Panc1 (cell line): Measurements from ENCODE around the gene ADAMTS1. TPM values are rescaled to one million over a fixed set of nuclear protein-coding genes. Genes with fewer than 3 reads are reported as not detected.

Experiments
- ATAC-seq: fragments of 200-7000 bp; cut with Tn5 transposase; 2 replicates; pipeline ENCODE4 v1.9.1; 2020; ENCODE audit warnings: mild to moderate bottlenecking, moderate library complexity
- BruUV-seq: library from RNA; stranded (reverse); fragments of 400-500 nt; replicated peaks from 2 replicates; lab custom pipeline; 2021; lab: Mats Ljungman, UMichigan
- CTCF ChIA-PET: fragments of 300-600 bp; sonication (Branson Sonifier 250); formaldehyde crosslinking; loops from one replicate; lab custom pipeline; 2022; ENCODE audit warnings: antibody characterized with exemption; lab: Charles Lee
- POLR2A ChIA-PET: fragments of 300-600 bp; sonication (Branson Sonifier 250); formaldehyde crosslinking; loops from one replicate; lab custom pipeline; 2022; ENCODE audit warnings: antibody characterized with exemption; lab: Charles Lee
- DNase-seq: peaks from one replicate; pipeline ENCODE4 v3.0.0-alpha.2; 2010; ENCODE audit warnings: low read depth, low spot score
- H3K27ac ChIP-seq: 2 replicates; pipeline ENCODE4 v1.5.1; 2011; ENCODE audit warnings: mild to moderate bottlenecking, low read length, inconsistent platforms
- H3K27me3 ChIP-seq: fragments of 200-500 bp; sonication (Bioruptor generic); 2 replicates; pipeline ENCODE4 v1.6.0; 2014; ENCODE audit warnings: low read length, inconsistent platforms; ENCODE audit not compliant: control insufficient read depth, insufficient read depth
- H3K36me3 ChIP-seq: fragments of 200-500 bp; sonication (Bioruptor generic); 2 replicates; pipeline ENCODE4 v1.5.1; 2014; ENCODE audit warnings: inconsistent platforms, mild to moderate bottlenecking, low read length, moderate library complexity; ENCODE audit not compliant: control insufficient read depth, insufficient read depth
- H3K4me1 ChIP-seq: 2 replicates; pipeline ENCODE4 v1.5.1; 2011; ENCODE audit warnings: inconsistent platforms, mild to moderate bottlenecking, low read length, moderate library complexity; ENCODE audit not compliant: control insufficient read depth, insufficient read depth
- H3K4me3 ChIP-seq, 2 experiments: 2 replicates each; pipeline ENCODE4 v1.5.1; 2011 to 2012; ENCODE audit warnings: low read depth in 2 of 2, low read length in 2 of 2, mild to moderate bottlenecking in 2 of 2, inconsistent platforms in 1 of 2, moderate library complexity in 1 of 2
- H3K9me3 ChIP-seq: fragments of 200-500 bp; sonication (Bioruptor generic); 2 replicates; pipeline ENCODE4 v1.5.1; 2014; ENCODE audit warnings: low read depth, mild to moderate bottlenecking, inconsistent platforms, low read length, moderate library complexity; ENCODE audit not compliant: control insufficient read depth, insufficient read depth
- POLR2AphosphoS5 ChIP-seq: IDR thresholded peaks from 2 replicates; pipeline ENCODE4 v1.6.1; 2012; ENCODE audit warnings: mild to moderate bottlenecking, low read depth, low read length, moderate library complexity
- SIN3A ChIP-seq: IDR thresholded peaks from 2 replicates; pipeline ENCODE4 v1.6.1; 2012; ENCODE audit warnings: low read depth, mild to moderate bottlenecking, low read length, moderate library complexity, borderline replicate concordance; ENCODE audit not compliant: insufficient read depth
- TCF7L2 ChIP-seq: IDR thresholded peaks from 2 replicates; pipeline ENCODE4 v1.6.1; 2011; ENCODE audit warnings: mild to moderate bottlenecking, low read depth, low read length, inconsistent platforms
- in situ Hi-C: cut with HindIII; loops from 2 replicates; pipeline ENCODE4 v1.10.0; 2016; ENCODE audit warnings: low sequenced_read_pairs, low pct_unique_long_range_greater_than_20kb
- intact Hi-C: fragments of 100-400 bp; cut with micrococcal nuclease; formaldehyde crosslinking; loops from one replicate; pipeline ENCODE4 v1.10.0; 2022; ENCODE audit not compliant: unreplicated experiment
- total RNA-seq: library from RNA; stranded (reverse); gene quantifications from one replicate; pipeline ENCODE4 v1.2.1, GENCODE V29; 2021; ENCODE audit not compliant: unreplicated experiment
- TF ChIP-seq, protein P1 (sequence below), 2 experiments: IDR thresholded peaks; 2 replicates each; pipeline ENCODE4 v1.6.1; 2011 to 2012; ENCODE audit warnings: low read depth in 2 of 2, control low read depth in 1 of 2, low read length in 1 of 2, mild to moderate bottlenecking in 1 of 2, moderate library complexity in 1 of 2; ENCODE audit not compliant: insufficient read depth in 1 of 2
- TF ChIP-seq, protein P2 (sequence below): fragments of 450-650 bp; IDR thresholded peaks from 2 replicates; pipeline ENCODE4 v1.5.1; 2017; ENCODE audit warnings: mild to moderate bottlenecking

Gene ADAMTS1
- total RNA-seq, 1 experiment from 2014 or later: 3.3 TPM

DNA sequence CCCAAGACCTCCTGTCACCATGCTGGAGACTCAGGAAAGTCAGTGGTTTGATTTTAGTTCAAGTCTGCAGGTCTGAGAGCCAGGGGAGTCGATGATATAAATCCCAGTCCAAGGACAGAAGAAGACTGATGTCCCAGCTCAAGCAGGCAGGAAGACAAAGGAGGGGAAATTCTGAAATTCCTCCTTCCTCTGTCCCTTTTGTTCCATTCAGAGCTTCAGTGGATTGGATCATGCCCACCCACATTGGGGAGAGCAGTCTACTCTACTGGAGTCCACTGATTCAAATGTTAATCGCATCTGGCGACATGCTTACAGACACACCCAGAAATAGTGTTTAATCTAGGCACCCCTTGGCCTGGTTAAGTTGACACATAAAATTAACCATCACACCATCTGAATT, 7.2 kb upstream of the ADAMTS1 start:
- intact Hi-C loops: loop anchor here (5.0 kb wide), 2 partner anchors 1200 to 1485 kb away; no protein-coding TSS in a partner anchor
- no peaks in the 10 kb centered on the region for H3K9me3 ChIP-seq
- ChIA-PET CTCF (no interaction called here), POLR2A (no interaction called here)
- no peak overlapping the region for H3K27ac ChIP-seq
- H3K4me3 ChIP-seq: no peak overlapping the region
- in situ Hi-C loops: no loop called here
- peaks cover 5% of the 10 kb centered on the region; the same call in 1 of the 2 replicates for H3K27me3 ChIP-seq
- DNase-seq (no peak), ATAC-seq (no peak)
- TF ChIP-seq POLR2AphosphoS5 (no peak), SIN3A (no peak), TCF7L2 (no peak)
- TF ChIP-seq, protein P1, sequence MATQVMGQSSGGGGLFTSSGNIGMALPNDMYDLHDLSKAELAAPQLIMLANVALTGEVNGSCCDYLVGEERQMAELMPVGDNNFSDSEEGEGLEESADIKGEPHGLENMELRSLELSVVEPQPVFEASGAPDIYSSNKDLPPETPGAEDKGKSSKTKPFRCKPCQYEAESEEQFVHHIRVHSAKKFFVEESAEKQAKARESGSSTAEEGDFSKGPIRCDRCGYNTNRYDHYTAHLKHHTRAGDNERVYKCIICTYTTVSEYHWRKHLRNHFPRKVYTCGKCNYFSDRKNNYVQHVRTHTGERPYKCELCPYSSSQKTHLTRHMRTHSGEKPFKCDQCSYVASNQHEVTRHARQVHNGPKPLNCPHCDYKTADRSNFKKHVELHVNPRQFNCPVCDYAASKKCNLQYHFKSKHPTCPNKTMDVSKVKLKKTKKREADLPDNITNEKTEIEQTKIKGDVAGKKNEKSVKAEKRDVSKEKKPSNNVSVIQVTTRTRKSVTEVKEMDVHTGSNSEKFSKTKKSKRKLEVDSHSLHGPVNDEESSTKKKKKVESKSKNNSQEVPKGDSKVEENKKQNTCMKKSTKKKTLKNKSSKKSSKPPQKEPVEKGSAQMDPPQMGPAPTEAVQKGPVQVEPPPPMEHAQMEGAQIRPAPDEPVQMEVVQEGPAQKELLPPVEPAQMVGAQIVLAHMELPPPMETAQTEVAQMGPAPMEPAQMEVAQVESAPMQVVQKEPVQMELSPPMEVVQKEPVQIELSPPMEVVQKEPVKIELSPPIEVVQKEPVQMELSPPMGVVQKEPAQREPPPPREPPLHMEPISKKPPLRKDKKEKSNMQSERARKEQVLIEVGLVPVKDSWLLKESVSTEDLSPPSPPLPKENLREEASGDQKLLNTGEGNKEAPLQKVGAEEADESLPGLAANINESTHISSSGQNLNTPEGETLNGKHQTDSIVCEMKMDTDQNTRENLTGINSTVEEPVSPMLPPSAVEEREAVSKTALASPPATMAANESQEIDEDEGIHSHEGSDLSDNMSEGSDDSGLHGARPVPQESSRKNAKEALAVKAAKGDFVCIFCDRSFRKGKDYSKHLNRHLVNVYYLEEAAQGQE (IDR thresholded peaks at IDR 0.05; ENCODE audit: insufficient read depth in 1 of 2, low read depth in 2 of 2, low read length in 1 of 2): no peak
- TF ChIP-seq, protein P2, sequence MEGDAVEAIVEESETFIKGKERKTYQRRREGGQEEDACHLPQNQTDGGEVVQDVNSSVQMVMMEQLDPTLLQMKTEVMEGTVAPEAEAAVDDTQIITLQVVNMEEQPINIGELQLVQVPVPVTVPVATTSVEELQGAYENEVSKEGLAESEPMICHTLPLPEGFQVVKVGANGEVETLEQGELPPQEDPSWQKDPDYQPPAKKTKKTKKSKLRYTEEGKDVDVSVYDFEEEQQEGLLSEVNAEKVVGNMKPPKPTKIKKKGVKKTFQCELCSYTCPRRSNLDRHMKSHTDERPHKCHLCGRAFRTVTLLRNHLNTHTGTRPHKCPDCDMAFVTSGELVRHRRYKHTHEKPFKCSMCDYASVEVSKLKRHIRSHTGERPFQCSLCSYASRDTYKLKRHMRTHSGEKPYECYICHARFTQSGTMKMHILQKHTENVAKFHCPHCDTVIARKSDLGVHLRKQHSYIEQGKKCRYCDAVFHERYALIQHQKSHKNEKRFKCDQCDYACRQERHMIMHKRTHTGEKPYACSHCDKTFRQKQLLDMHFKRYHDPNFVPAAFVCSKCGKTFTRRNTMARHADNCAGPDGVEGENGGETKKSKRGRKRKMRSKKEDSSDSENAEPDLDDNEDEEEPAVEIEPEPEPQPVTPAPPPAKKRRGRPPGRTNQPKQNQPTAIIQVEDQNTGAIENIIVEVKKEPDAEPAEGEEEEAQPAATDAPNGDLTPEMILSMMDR: no peak
- BruUV-seq: no TSS peak
- no peaks in the 10 kb centered on the region for H3K4me1 ChIP-seq
- H3K36me3 ChIP-seq: no peaks in the 10 kb centered on the region

DNA sequence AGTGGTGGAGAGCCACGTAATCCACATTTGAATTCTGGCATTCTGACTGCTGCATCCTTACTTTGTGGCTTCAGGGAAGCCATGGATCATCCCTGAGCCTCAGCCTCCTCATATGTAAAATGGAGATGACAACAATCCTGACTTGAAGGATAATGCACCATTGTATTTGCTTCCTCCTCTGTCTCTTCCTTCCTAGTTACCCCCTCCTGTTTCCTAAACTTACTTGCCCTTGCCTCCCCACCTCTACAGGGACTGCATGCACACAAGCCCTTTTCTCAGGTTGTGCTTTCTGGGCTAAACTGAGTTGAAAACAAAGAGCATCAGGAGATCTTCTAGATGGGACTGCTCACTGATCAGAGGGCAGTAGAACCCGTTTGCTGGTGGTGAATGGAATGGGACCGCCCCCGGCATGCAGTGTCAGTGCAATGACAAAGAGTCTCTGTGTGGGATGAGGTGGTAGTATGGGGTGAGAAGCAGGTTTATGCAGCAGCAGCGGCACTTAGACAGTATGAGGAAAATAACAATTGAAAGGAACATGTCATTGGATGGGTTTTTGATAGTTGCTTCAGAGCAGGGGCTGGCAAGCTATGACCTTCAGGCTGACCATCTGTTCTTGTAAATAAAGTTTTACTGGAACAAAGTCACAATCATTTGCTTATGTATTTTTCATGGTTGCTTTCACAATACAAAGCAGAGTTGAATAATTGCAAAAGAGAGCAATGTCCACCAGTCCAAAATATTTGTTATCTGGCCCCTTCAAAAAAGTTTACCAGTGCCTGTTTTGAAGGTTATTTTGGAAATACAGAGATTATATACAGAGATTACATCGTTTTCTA, 6.1 kb upstream of the ADAMTS1 start:
- no peaks in the 10 kb centered on the region for H3K9me3 ChIP-seq
- intact Hi-C loops: loop anchor here (5.0 kb wide), 2 partner anchors 1201 to 1486 kb away; no protein-coding TSS in a partner anchor
- no TSS peak for BruUV-seq
- H3K4me3 ChIP-seq: no peak overlapping the region
- in situ Hi-C loops: no loop called here
- H3K4me1 ChIP-seq: no peaks in the 10 kb centered on the region; the same call in 1 of the 2 replicates
- TF ChIP-seq, protein P1 (IDR thresholded peaks at IDR 0.05; ENCODE audit: insufficient read depth in 1 of 2, low read depth in 2 of 2, low read length in 1 of 2): no peak
- TF ChIP-seq POLR2AphosphoS5 (no peak), SIN3A (no peak), TCF7L2 (no peak)
- TF ChIP-seq, protein P2: no peak
- ATAC-seq (no peak), DNase-seq (no peak)
- H3K36me3 ChIP-seq: no peaks in the 10 kb centered on the region
- H3K27me3 ChIP-seq: peaks cover 5% of the 10 kb centered on the region; the same call in 1 of the 2 replicates
- ChIA-PET CTCF (no interaction called here), POLR2A (no interaction called here)
- H3K27ac ChIP-seq: no peak overlapping the region
